ENCODE data around the gene LTV1. TPM values are rescaled to one million over a fixed set of nuclear protein-coding genes. Genes with fewer than 3 reads are reported as not detected.
"Not testable (repeated sequence)": the region's sequence is repeated elsewhere in the genome, so short reads cannot be mapped to it uniquely, and the experiment has no call there.

Gene LTV1
- 64.6 TPM for polyA plus RNA-seq (2012; ENCODE audit: insufficient read depth, insufficient read length, low read depth)

GRCh38 chr6:143842902-143843676 lies at the start of gene LTV1:
Gene LTV1, plus strand, starts transcription at chr6:143843338. Its CDS starts 140 bp downstream, at chr6:143843478.
- Histone ChIP-seq H3K9me3 (no peaks in the 10 kb centered on the region), H3K4me1 (no peaks in the 10 kb centered on the region), H3K27me3 (no peaks in the 10 kb centered on the region), H3K36me3 (peaks cover 37% of the 10 kb centered on the region), H3K4me3 (ENCODE audit: low read depth, low read length) (peak within 1 kb of the TSS; percentile 98)
- TF ChIP-seq CTCF (IDR thresholded peaks at IDR 0.05; ENCODE audit: low read depth, low read length), result no peak
- DNase-seq, result peak; percentile 97

GRCh38 chr6:143796551-143796950 lies 46.6 kb upstream of the LTV1 start:
- DNase-seq; H3K4me3 ChIP-seq (ENCODE audit: low read depth, low read length); H3K9me3 ChIP-seq; H3K36me3 ChIP-seq; H3K27me3 ChIP-seq; H3K4me1 ChIP-seq: not testable (repeated sequence)

- not testable (repeated sequence) for H3K9me3 ChIP-seq; H3K27me3 ChIP-seq; DNase-seq; H3K4me1 ChIP-seq; H3K4me3 ChIP-seq (ENCODE audit: low read depth, low read length); H3K36me3 ChIP-seq
Measured at GRCh38 chr6:143798487-143798886, 44.7 kb upstream of the LTV1 start.

- Histone ChIP-seq H3K27me3 (no peaks in the 10 kb centered on the region), H3K9me3 (no peaks in the 10 kb centered on the region), H3K4me3 (ENCODE audit: low read depth, low read length) (no peak overlapping the region), H3K36me3 (no peaks in the 10 kb centered on the region), H3K4me1 (no peaks in the 10 kb centered on the region)
- no peak for TF ChIP-seq CTCF (IDR thresholded peaks at IDR 0.05; ENCODE audit: low read depth, low read length)
- DNase-seq, result no peak
Measured at GRCh38 chr6:143802833-143803565, 40.1 kb upstream of the LTV1 start.

GRCh38 chr6:143803769-143804568 lies 39.2 kb upstream of the LTV1 start:
- H3K4me1 ChIP-seq, result no peaks in the 10 kb centered on the region
- DNase-seq, result no peak
- H3K4me3 ChIP-seq (ENCODE audit: low read depth, low read length), result no peak overlapping the region
- no peak for TF ChIP-seq CTCF (IDR thresholded peaks at IDR 0.05; ENCODE audit: low read depth, low read length)
- H3K9me3 ChIP-seq, result no peaks in the 10 kb centered on the region
- H3K36me3 ChIP-seq, result no peaks in the 10 kb centered on the region
- H3K27me3 ChIP-seq, result no peaks in the 10 kb centered on the region

- no peak for DNase-seq
- Histone ChIP-seq H3K9me3 (no peaks in the 10 kb centered on the region), H3K36me3 (no peaks in the 10 kb centered on the region), H3K4me1 (no peaks in the 10 kb centered on the region), H3K4me3 (ENCODE audit: low read depth, low read length) (no peak overlapping the region), H3K27me3 (no peaks in the 10 kb centered on the region)
- no peak for TF ChIP-seq CTCF (IDR thresholded peaks at IDR 0.05; ENCODE audit: low read depth, low read length)
Measured at GRCh38 chr6:143804835-143805239, 38.3 kb upstream of the LTV1 start.
